H9 (cell line): ENCODE data around the gene TTC39C. TPM values are rescaled to one million over a fixed set of nuclear protein-coding genes. Genes with fewer than 3 reads are reported as not detected.

Source experiments
- DNase-seq: peaks from one replicate; pipeline ENCODE4 v3.0.0-alpha.2; 2017
- H2AFZ ChIP-seq: one replicate; pipeline ENCODE4 v1.6.1; 2013; ENCODE audit warnings: mild to moderate bottlenecking, low read length, control low read depth, moderate library complexity
- H2AK5ac ChIP-seq: 2 replicates; pipeline ENCODE4 v1.6.1; 2013; ENCODE audit warnings: low read length, control low read depth, mixed read lengths; ENCODE audit not compliant: insufficient read length
- H2BK120ac ChIP-seq: one replicate; pipeline ENCODE4 v1.6.1; 2013; ENCODE audit warnings: low read depth, mild to moderate bottlenecking, low read length, control low read depth, inconsistent platforms; ENCODE audit not compliant: poor library complexity, severe bottlenecking
- H2BK12ac ChIP-seq: 2 replicates; pipeline ENCODE4 v1.6.1; 2013; ENCODE audit warnings: low read length, control low read depth, mixed read lengths, low read depth; ENCODE audit not compliant: insufficient read length
- H2BK15ac ChIP-seq: 2 replicates; pipeline ENCODE4 v1.6.1; 2013; ENCODE audit warnings: low read depth, low read length, control low read depth
- H2BK20ac ChIP-seq: one replicate; pipeline ENCODE4 v1.6.1; 2013; ENCODE audit warnings: low read depth, mild to moderate bottlenecking, low read length, control low read depth, inconsistent platforms; ENCODE audit not compliant: poor library complexity, severe bottlenecking
- H2BK5ac ChIP-seq: 2 replicates; pipeline ENCODE4 v1.6.1; 2013; ENCODE audit warnings: low read length, control low read depth, mixed read lengths; ENCODE audit not compliant: insufficient read length
- H3K14ac ChIP-seq: 2 replicates; pipeline ENCODE4 v1.6.1; 2013; ENCODE audit warnings: low read length, control low read depth; ENCODE audit not compliant: insufficient read depth
- H3K18ac ChIP-seq: 2 replicates; pipeline ENCODE4 v1.6.1; 2013; ENCODE audit warnings: low read depth, mild to moderate bottlenecking, mixed read lengths, low read length, control low read depth; ENCODE audit not compliant: insufficient read length
- H3K23ac ChIP-seq: 2 replicates; pipeline ENCODE4 v1.6.1; 2013; ENCODE audit warnings: low read length, control low read depth, mixed read lengths, low read depth; ENCODE audit not compliant: insufficient read length
- H3K23me2 ChIP-seq: 2 replicates; pipeline ENCODE4 v1.6.1; 2013; ENCODE audit warnings: low read depth, mild to moderate bottlenecking, mixed read lengths, low read length, control low read depth; ENCODE audit not compliant: insufficient read length, poor library complexity, severe bottlenecking
- H3K27ac ChIP-seq: 2 replicates; pipeline ENCODE4 v1.5.1; 2013; ENCODE audit warnings: low read length, control low read depth, mixed read lengths, low read depth; ENCODE audit not compliant: insufficient read length
- H3K27me3 ChIP-seq: 2 replicates; pipeline ENCODE4 v1.6.1; 2013; ENCODE audit warnings: low read length, control low read depth, inconsistent platforms; ENCODE audit not compliant: insufficient read depth
- H3K4ac ChIP-seq: 2 replicates; pipeline ENCODE4 v1.6.1; 2013; ENCODE audit warnings: low read depth, mild to moderate bottlenecking, control low read depth, inconsistent platforms, low read length, moderate library complexity
- H3K4me1 ChIP-seq: 2 replicates; pipeline ENCODE4 v1.6.1; 2013; ENCODE audit warnings: low read length, control low read depth, inconsistent platforms; ENCODE audit not compliant: insufficient read depth
- H3K4me2 ChIP-seq: 2 replicates; pipeline ENCODE4 v1.6.1; 2013; ENCODE audit warnings: low read length, control low read depth, mixed read lengths; ENCODE audit not compliant: insufficient read length, insufficient read depth
- H3K56ac ChIP-seq: 2 replicates; pipeline ENCODE4 v1.6.1; 2013; ENCODE audit warnings: low read depth, mild to moderate bottlenecking, mixed read lengths, low read length, control low read depth; ENCODE audit not compliant: insufficient read length
- H3K79me1 ChIP-seq: 2 replicates; pipeline ENCODE4 v1.6.1; 2013; ENCODE audit warnings: low read depth, mild to moderate bottlenecking, moderate library complexity, low read length, control low read depth, inconsistent platforms; ENCODE audit not compliant: insufficient read depth, poor library complexity, severe bottlenecking
- H3K79me2 ChIP-seq: 2 replicates; pipeline ENCODE4 v1.6.1; 2013; ENCODE audit warnings: low read length, control low read depth, inconsistent platforms; ENCODE audit not compliant: insufficient read depth
- H3K9ac ChIP-seq: 2 replicates; pipeline ENCODE4 v1.6.1; 2013; ENCODE audit warnings: low read length, control low read depth, mixed read lengths; ENCODE audit not compliant: insufficient read length; ENCODE audit errors: extremely low read depth
- H3K9me3 ChIP-seq: one replicate; pipeline ENCODE4 v1.6.1; 2013; ENCODE audit warnings: low read depth, low read length, inconsistent platforms; ENCODE audit not compliant: control insufficient read depth
- H3T11ph ChIP-seq: one replicate; pipeline ENCODE4 v1.6.1; 2013; ENCODE audit warnings: mild to moderate bottlenecking, low read length, control low read depth, inconsistent platforms
- H4K20me1 ChIP-seq: one replicate; pipeline ENCODE4 v1.6.1; 2013; ENCODE audit not compliant: control insufficient read depth, insufficient read length, insufficient read depth
- H4K5ac ChIP-seq: 2 replicates; pipeline ENCODE4 v1.6.1; 2013; ENCODE audit warnings: low read depth, mild to moderate bottlenecking, mixed read lengths, low read length, control low read depth; ENCODE audit not compliant: insufficient read length
- H4K8ac ChIP-seq: replicated peaks from 2 replicates; pipeline ENCODE4 v1.6.1; 2013; ENCODE audit warnings: low read length, control low read depth, mixed read lengths, low read depth; ENCODE audit not compliant: insufficient read length
- H4K91ac ChIP-seq: 2 replicates; pipeline ENCODE4 v1.6.1; 2013; ENCODE audit warnings: low read depth, mild to moderate bottlenecking, moderate library complexity, mixed read lengths, low read length, control low read depth; ENCODE audit not compliant: insufficient read length
- H3K27ac Mint-ChIP-seq, 3 experiments: 2 replicates in 2 of 3; 3 replicates in 1 of 3; pipeline ENCODE4 v1.8.0; 2020 to 2021; ENCODE audit warnings: mixed read lengths in 3 of 3, mild to moderate bottlenecking in 1 of 3, moderate library complexity in 1 of 3
- H3K27me3 Mint-ChIP-seq: 2 replicates; pipeline ENCODE4 v1.8.0; 2021; ENCODE audit warnings: low read depth, mild to moderate bottlenecking, moderate library complexity, mixed read lengths
- H3K36me3 Mint-ChIP-seq, 3 experiments: 2 replicates in 2 of 3; 3 replicates in 1 of 3; pipeline ENCODE4 v1.8.0; 2020 to 2021; ENCODE audit warnings: low read depth in 3 of 3, mixed read lengths in 3 of 3; ENCODE audit not compliant: insufficient read depth in 1 of 3
- H3K4me1 Mint-ChIP-seq, 2 experiments: 2 replicates each; pipeline ENCODE4 v1.8.0; 2020; ENCODE audit warnings: mixed read lengths in 2 of 2
- H3K4me3 Mint-ChIP-seq, 2 experiments: 2 replicates in 1 of 2; 3 replicates in 1 of 2; pipeline ENCODE4 v1.8.0; 2020 to 2021; ENCODE audit warnings: mild to moderate bottlenecking in 2 of 2, mixed read lengths in 2 of 2, moderate library complexity in 1 of 2
- H3K9me3 Mint-ChIP-seq, 2 experiments: 2 replicates in 1 of 2; 3 replicates in 1 of 2; pipeline ENCODE4 v1.8.0; 2020; ENCODE audit warnings: mild to moderate bottlenecking in 2 of 2, mixed read lengths in 2 of 2, moderate library complexity in 1 of 2
- CTCF ChIP-seq: fragments of 200-600 bp; sonication (generic); conservative IDR thresholded peaks from 3 replicates; pipeline ENCODE4 v1.8.0; 2021; ENCODE audit warnings: antibody characterized with exemption, mild to moderate bottlenecking
- WGBS: extraction: QIAGEN DNeasy Blood & Tissue Kit; methylation state at CpG from one replicate; pipeline ENCODE4 v1.1.7; 2013; ENCODE audit warnings: missing lambda C conversion rate, low lambda C conversion rate, mixed read lengths; ENCODE audit not compliant: insufficient read length; ENCODE audit errors: extremely low coverage; 5-methylcytosine and 5-hydroxymethylcytosine counted together
- total RNA-seq: library from RNA; stranded (reverse); gene quantifications from 2 replicates; pipeline ENCODE4 v1.2.1, GENCODE V29; 2021

TTC39C gene
- total RNA-seq, 1 experiment from 2014 or later = 18.0 TPM

GRCh38 chr18:24078391-24078790 is 63.8 kb downstream of the TTC39C start:
- Histone ChIP-seq H3K79me2 (no peaks in the 10 kb centered on the region), H4K20me1 (no peaks in the 10 kb centered on the region), H3K4me2 (no peak overlapping the region), H4K91ac (no peak overlapping the region), H4K5ac (no peak overlapping the region), H3T11ph (no peak overlapping the region), H2BK15ac (no peak overlapping the region), H3K56ac (no peak overlapping the region), H2BK12ac (no peak overlapping the region), H2BK20ac (no peak overlapping the region), H3K9me3 (no peaks in the 10 kb centered on the region), H3K23me2 (no peaks in the 10 kb centered on the region), H3K9ac (no peak overlapping the region), H3K27me3 (no peaks in the 10 kb centered on the region), H4K8ac (no peak overlapping the region), H3K18ac (no peak overlapping the region), H2BK5ac (no peak overlapping the region), H3K4ac (no peak overlapping the region), H3K4me1 (peaks cover 3% of the 10 kb centered on the region; the same call in 1 of the 2 replicates), H3K27ac (no peak overlapping the region), H3K23ac (no peak overlapping the region), H2AK5ac (no peak overlapping the region), H2BK120ac (no peak overlapping the region), H2AFZ (no peak overlapping the region), H3K14ac (no peak overlapping the region), H3K79me1 (no peaks in the 10 kb centered on the region)
- no peaks in the 10 kb centered on the region for H3K9me3 Mint-ChIP-seq
- H3K4me1 Mint-ChIP-seq = peaks cover 12 to 18% of the 10 kb centered on the region in 2 experiments
- peak overlapping the region in 1 of 3 experiments; percentile 13; a peak in 2 of 7 replicates for H3K27ac Mint-ChIP-seq
- no peak overlapping the region for H3K4me3 Mint-ChIP-seq
- WGBS = no CpG with 5 or more reads among the region's 7 CpGs
- DNase-seq = no peak
- H3K36me3 Mint-ChIP-seq = peaks cover 6 to 20% (median 13%) of the 10 kb centered on the region in 3 experiments
- no peak for TF ChIP-seq CTCF
- H3K27me3 Mint-ChIP-seq = no peaks in the 10 kb centered on the region
